Measurements from ENCODE around the gene OXSR1.
A peak's percentile ranks its signal among the peaks of the same experiment; 100 is the strongest.
"Not testable (repeated sequence)": the region's sequence is repeated elsewhere in the genome, so short reads cannot be mapped to it uniquely, and the experiment has no call there.

The OXSR1 gene

GRCh38 chr3:38157595-38157994, 7.7 kb upstream of the OXSR1 start:
- no peak for DNase-seq
- in situ Hi-C loops (cut with HindIII; ENCODE audit: low pct_ligation_motif_present, low pct_unique_long_range_greater_than_20kb, low sequenced_read_pairs) = no loop called here

DNA sequence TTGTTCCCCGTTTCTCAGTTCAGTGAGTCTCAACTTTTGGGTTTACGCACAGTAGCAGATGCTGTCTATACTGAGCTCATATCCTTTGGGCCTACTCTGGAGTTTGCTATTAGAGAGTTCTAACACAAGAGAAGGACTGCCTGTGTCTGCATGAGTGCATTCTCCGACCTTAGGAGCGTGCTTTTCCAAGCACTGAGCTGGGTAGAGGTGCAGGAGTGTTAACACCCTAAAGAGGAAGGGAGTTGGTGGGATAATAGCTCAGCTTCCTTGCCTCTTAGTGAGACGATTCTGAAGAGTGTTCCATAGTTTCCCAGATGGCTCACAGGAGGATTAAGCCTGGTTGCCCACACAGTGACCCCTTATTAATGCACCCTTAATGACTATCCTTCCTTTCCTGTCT, 6.9 kb upstream of the OXSR1 start:
- no peak for DNase-seq
- in situ Hi-C loops (cut with HindIII; ENCODE audit: low pct_ligation_motif_present, low pct_unique_long_range_greater_than_20kb, low sequenced_read_pairs) = no loop called here

GRCh38 chr3:38160704-38161103, 4.6 kb upstream of the OXSR1 start:
- DNase-seq; in situ Hi-C loops (cut with HindIII; ENCODE audit: low pct_ligation_motif_present, low pct_unique_long_range_greater_than_20kb, low sequenced_read_pairs): not testable (repeated sequence)

- in situ Hi-C loops (cut with HindIII; ENCODE audit: low pct_ligation_motif_present, low pct_unique_long_range_greater_than_20kb, low sequenced_read_pairs) = no loop called here
- peak; percentile 24 for DNase-seq
Measured at GRCh38 chr3:38163117-38163840, 2.1 kb upstream of the OXSR1 start.

GRCh38 chr3:38163841-38164642, 1.3 kb upstream of the OXSR1 start:
- no peak for DNase-seq
- in situ Hi-C loops (cut with HindIII; ENCODE audit: low pct_ligation_motif_present, low pct_unique_long_range_greater_than_20kb, low sequenced_read_pairs) = no loop called here

DNA sequence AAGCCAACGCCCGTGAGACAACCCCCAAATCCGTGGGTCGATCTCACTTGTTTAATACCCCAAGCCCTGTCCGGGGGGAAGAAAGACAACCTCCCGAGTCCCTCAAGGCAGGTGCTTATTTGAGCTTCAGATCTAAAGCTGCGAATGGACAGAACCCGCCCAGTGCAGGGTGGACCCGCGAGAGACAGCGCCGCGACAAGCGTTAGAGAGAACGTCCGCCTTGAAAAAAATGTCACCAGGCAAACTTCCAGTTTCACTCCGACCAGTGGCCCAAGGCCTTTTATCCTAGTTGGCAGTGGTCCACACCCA, 740 bp upstream of the OXSR1 start:
- no peak for DNase-seq
- in situ Hi-C loops (cut with HindIII; ENCODE audit: low pct_ligation_motif_present, low pct_unique_long_range_greater_than_20kb, low sequenced_read_pairs) = no loop called here

GRCh38 chr3:38165722-38166387, 518 bp downstream of the OXSR1 start:
- in situ Hi-C loops (cut with HindIII; ENCODE audit: low pct_ligation_motif_present, low pct_unique_long_range_greater_than_20kb, low sequenced_read_pairs) = no loop called here
- peak; percentile 55 for DNase-seq

DNA sequence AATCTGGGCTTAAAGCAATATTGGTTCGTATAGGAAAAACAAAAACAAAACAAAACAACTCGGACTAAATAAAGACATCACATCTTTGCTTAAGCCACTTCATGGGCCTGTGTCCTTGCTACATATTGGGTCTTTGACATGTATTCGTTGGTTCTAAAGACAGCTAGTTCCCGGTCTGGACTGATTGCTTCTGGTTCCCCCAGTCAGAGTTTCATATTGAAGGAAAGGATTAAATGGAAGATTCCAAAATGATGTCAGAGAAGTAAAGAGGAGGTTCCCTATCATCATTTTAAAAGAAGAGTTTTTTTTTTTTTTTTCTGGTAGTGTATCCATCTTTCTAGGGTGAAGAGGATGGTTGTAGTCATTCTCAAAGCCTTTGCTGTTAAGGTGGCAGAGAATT, 2.3 kb downstream of the OXSR1 start:
- in situ Hi-C loops (cut with HindIII; ENCODE audit: low pct_ligation_motif_present, low pct_unique_long_range_greater_than_20kb, low sequenced_read_pairs) = no loop called here
- DNase-seq = no peak

- in situ Hi-C loops (cut with HindIII; ENCODE audit: low pct_ligation_motif_present, low pct_unique_long_range_greater_than_20kb, low sequenced_read_pairs) = no loop called here
- DNase-seq = no peak
Measured at GRCh38 chr3:38168151-38169026, 3.1 kb downstream of the OXSR1 start.

DNA sequence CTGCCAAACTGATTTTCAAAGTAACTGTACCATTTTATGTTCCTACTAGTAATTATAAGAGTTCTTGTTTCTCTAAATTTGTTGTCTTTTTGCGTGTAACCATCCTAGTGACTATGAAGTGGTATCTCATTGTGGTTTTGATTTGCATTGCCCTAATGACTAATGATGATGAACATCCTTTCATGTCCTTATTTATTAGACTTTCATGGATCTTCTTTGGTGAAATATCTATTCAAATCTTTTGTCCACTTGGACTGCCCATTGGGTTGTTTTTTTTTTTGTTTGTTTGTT, 3.6 kb downstream of the OXSR1 start:
- in situ Hi-C loops (cut with HindIII; ENCODE audit: low pct_ligation_motif_present, low pct_unique_long_range_greater_than_20kb, low sequenced_read_pairs) = no loop called here
- DNase-seq = no peak

- no peak for DNase-seq
- in situ Hi-C loops (cut with HindIII; ENCODE audit: low pct_ligation_motif_present, low pct_unique_long_range_greater_than_20kb, low sequenced_read_pairs) = no loop called here
Measured at GRCh38 chr3:38170722-38171121, 5.4 kb downstream of the OXSR1 start.

DNA sequence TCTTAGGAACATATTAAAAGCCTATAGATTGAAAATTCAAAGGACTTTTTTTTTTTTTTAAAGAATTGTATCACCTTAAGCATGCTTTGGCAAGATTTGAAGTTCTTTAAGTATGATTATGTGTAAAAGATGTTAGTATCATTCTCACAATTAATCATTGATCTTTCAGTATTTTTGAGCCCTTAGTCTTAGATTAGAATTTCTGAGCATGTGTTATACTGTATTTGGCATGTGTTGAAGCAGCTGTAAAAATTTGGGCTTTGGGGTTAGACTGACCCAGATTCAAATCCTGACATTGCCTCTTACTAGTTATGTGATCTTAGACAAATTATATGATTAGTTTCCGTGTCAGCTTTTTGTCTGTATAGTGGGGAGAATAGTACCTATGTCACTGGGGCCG, 6.3 kb downstream of the OXSR1 start:
- no peak for DNase-seq
- in situ Hi-C loops (cut with HindIII; ENCODE audit: low pct_ligation_motif_present, low pct_unique_long_range_greater_than_20kb, low sequenced_read_pairs) = no loop called here

DNA sequence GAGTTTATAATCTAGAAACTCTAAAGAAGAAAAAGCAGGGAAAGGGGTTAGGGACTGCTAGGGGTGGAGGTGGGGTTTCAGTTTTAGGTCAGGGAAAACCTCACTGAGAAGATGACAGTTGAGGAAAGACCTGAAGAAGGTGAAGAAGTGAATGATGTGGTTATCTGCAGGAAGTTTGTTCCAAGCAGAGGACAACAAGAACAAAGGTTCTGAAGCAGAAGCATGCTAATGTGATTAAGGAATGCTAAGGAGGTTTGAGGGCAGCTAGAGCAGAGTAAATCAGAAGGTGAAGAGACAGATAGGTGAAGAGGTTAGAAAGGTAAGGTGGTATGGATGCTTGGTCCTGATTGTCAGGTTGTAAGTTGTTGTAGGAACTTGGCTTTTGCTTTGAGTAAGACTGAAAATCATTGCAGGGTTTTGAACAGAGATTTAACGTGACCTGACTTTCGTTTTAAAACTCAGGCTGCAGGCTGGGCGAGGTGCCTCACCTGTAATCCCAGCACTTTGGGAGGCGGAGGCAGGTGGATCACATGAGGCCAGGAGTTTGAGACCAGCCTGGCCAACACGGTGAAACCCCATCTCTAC, 8.6 kb downstream of the OXSR1 start:
- in situ Hi-C loops (cut with HindIII; ENCODE audit: low pct_ligation_motif_present, low pct_unique_long_range_greater_than_20kb, low sequenced_read_pairs) = no loop called here
- DNase-seq = no peak

GRCh38 chr3:38177181-38177580, 11.8 kb downstream of the OXSR1 start:
- in situ Hi-C loops (cut with HindIII; ENCODE audit: low pct_ligation_motif_present, low pct_unique_long_range_greater_than_20kb, low sequenced_read_pairs) = no loop called here
- DNase-seq = no peak

- in situ Hi-C loops (cut with HindIII; ENCODE audit: low pct_ligation_motif_present, low pct_unique_long_range_greater_than_20kb, low sequenced_read_pairs) = no loop called here
- no peak for DNase-seq
Measured at GRCh38 chr3:38186781-38187180, 21.4 kb downstream of the OXSR1 start.

GRCh38 chr3:38190481-38190881, 25.1 kb downstream of the OXSR1 start:
- no peak for DNase-seq
- in situ Hi-C loops (cut with HindIII; ENCODE audit: low pct_ligation_motif_present, low pct_unique_long_range_greater_than_20kb, low sequenced_read_pairs) = no loop called here

DNA sequence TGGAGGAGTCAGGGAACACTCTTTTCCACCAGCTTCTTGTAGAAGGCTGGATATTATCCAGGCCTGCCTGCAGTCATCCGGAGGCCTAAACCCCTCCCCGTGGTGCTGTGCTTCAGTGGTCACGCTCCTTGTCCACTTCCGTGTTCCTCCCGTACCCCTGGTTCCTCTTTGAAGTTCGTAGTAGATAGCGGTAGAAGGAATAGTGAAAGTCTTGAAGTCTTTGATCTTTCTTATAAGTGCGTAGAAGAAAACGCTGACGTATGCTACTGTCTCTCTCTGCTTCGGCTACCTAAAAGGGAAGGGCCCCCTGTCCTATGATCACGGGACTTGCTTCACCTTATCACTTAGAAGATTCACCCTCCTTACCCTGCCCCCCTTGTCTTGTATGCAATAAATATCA, 37.6 kb downstream of the OXSR1 start:
- in situ Hi-C loops (cut with HindIII; ENCODE audit: low pct_ligation_motif_present, low pct_unique_long_range_greater_than_20kb, low sequenced_read_pairs); DNase-seq: not testable (repeated sequence)

- no peak for DNase-seq
- in situ Hi-C loops (cut with HindIII; ENCODE audit: low pct_ligation_motif_present, low pct_unique_long_range_greater_than_20kb, low sequenced_read_pairs) = no loop called here
Measured at GRCh38 chr3:38203690-38204089, 38.4 kb downstream of the OXSR1 start.

All from ACHN (cell line).